Aorta (tissue), 5 donors: ENCODE results near the gene GLRX. TPM values are rescaled to one million over a fixed set of nuclear protein-coding genes. Genes with fewer than 3 reads are reported as not detected.
"Not testable (repeated sequence)": the region's sequence is repeated elsewhere in the genome, so short reads cannot be mapped to it uniquely, and the experiment has no call there.

ENCODE experiments used
- ATAC-seq: fragments of 200-7000 bp; cut with Tn5 transposase; one replicate; pipeline ENCODE4 v1.9.1; 2022; ENCODE audit warnings: moderate library complexity; ENCODE audit not compliant: low FRiP score
- DNase-seq, 2 donors: peaks; one replicate each; pipeline ENCODE4 v3.0.0-alpha.2; 2020
- H3K27ac ChIP-seq, 2 donors: one replicate each; pipeline ENCODE4 v1.5.1; 2013; ENCODE audit warnings: low read length in 2 of 2, mild to moderate bottlenecking in 2 of 2, moderate library complexity in 2 of 2, control low read depth in 1 of 2, inconsistent platforms in 1 of 2, low read depth in 1 of 2
- H3K27me3 ChIP-seq, 2 donors: one replicate each; pipeline ENCODE4 v1.6.1; 2013; ENCODE audit warnings: control low read depth in 1 of 2, low read length in 1 of 2, mild to moderate bottlenecking in 1 of 2, moderate library complexity in 1 of 2; ENCODE audit not compliant: insufficient read depth in 2 of 2, control insufficient read depth in 1 of 2
- H3K36me3 ChIP-seq, 2 donors: one replicate each; pipeline ENCODE4 v1.6.1; 2013; ENCODE audit warnings: control low read depth in 1 of 2, low read length in 1 of 2, mild to moderate bottlenecking in 1 of 2; ENCODE audit not compliant: insufficient read depth in 2 of 2, control insufficient read depth in 1 of 2
- H3K4me1 ChIP-seq, 2 donors: one replicate each; pipeline ENCODE4 v1.6.1; 2013; ENCODE audit warnings: low read length in 2 of 2, control low read depth in 1 of 2, mild to moderate bottlenecking in 1 of 2, moderate library complexity in 1 of 2; ENCODE audit not compliant: insufficient read depth in 2 of 2, control insufficient read depth in 1 of 2
- H3K4me3 ChIP-seq, 2 donors: one replicate each; pipeline ENCODE4 v1.5.1; 2013; ENCODE audit warnings: low read length in 2 of 2, control low read depth in 1 of 2, mild to moderate bottlenecking in 1 of 2
- H3K9me3 ChIP-seq: one replicate; pipeline ENCODE4 v1.6.1; 2013; ENCODE audit warnings: mild to moderate bottlenecking, low read length; ENCODE audit not compliant: control insufficient read depth
- WGBS, 2 donors: extraction: QIAGEN DNeasy Blood & Tissue Kit; methylation state at CpG; one replicate each; pipeline ENCODE4 v1.1.7; 2013; 5-methylcytosine and 5-hydroxymethylcytosine counted together
- intact Hi-C, 2 donors: fragments of 100-400 bp; cut with DNase I; formaldehyde crosslinking; loops; one replicate each; pipeline versions ENCODE4 v1.14.2 to v1.15.0; 2022
- polyA plus RNA-seq, 2 donors: library from polyadenylated mRNA; stranded (reverse); fragments of 200-250 nt; gene quantifications; one replicate each; pipeline ENCODE4 v1.2.3, GENCODE V29; 2013
- total RNA-seq, 2 donors: library from RNA; stranded (reverse); fragmentation: NEBNext Ultra II Directional; extraction: Animal tissue kit (Norgen Biotek cat#: 25700); gene quantifications; one replicate each; pipeline ENCODE4 v1.2.1, GENCODE V29; 2021
- donor health status: healthy with polysubstance abuse.
- donor health status: Bipolar disorder and iron deficiency.
- donor health status: DM: no; HTN: no; CAD: no.
- donor health status: DM: no; HTN: no; CAD: no.
- donor health status: DM: yes; HTN: yes; CAD: no.

GLRX gene
- total and polyA plus RNA-seq, 4 donors, result 38.5 to 161 (median 56.6) TPM

DNA sequence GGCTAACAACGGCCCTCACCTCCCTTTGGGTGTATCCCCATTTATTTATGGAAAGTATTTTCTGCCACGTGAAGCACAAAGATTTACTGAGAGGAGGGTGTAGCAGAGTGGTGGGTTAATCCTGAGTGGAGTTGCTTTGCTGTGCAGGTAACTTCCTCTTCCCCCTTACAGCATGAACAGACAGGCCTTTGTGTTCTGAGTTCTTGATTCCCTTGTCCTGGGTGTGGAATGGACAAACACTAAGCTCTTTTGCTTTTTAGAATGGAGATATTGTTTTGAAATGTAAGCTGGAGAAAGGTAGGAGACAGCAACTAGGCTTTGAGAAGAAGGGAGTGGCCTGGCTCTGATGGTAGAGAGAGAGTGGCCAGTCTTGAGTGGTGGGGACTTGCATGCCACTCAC, 17.1 kb upstream of the GLRX start:
- Histone ChIP-seq H3K36me3 (no peaks in the 10 kb centered on the region), H3K4me1 (peaks cover 0 to 7% of the 10 kb centered on the region in 2 donors), H3K4me3 (no peak overlapping the region), H3K27ac (no peak overlapping the region), H3K27me3 (no peaks in the 10 kb centered on the region), H3K9me3 (no peaks in the 10 kb centered on the region)
- 84 to 86% methylated on average over 2 of the region's 2 CpGs for WGBS, 2 donors
- ATAC-seq (no peak), DNase-seq (no peak)
- intact Hi-C loops, result loop anchor here in 1 of 2 donors (5.0 kb wide), 1 partner anchor 32 kb away; no protein-coding TSS in a partner anchor

DNA sequence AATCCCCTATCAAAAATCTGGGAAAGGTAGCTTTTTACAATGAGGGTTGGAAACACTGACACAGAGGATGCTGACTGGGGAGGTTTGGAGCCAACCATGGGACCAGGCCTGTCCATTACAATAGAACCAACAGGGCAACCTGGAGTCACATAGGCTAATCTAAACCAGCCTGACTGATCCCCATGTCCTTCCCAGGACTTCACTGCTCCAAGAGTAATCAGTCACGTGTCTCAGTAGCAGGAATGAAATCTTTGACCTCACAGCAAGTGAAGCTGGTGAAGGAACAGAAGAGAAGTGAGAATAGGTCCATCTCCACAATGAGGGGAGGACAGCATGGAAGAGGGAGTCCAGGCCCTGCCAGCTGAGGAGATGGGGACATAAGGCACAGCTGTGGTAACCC, 16.0 kb upstream of the GLRX start:
- H3K4me3 ChIP-seq, result no peak overlapping the region
- ATAC-seq, result no peak
- H3K27ac ChIP-seq, result no peak overlapping the region
- intact Hi-C loops, result no loop called here
- WGBS, 2 donors, result 84 to 88% methylated on average over 1 of the region's 1 CpG
- H3K27me3 ChIP-seq, result no peaks in the 10 kb centered on the region
- DNase-seq, result no peak
- no peaks in the 10 kb centered on the region for H3K36me3 ChIP-seq
- H3K9me3 ChIP-seq, result no peaks in the 10 kb centered on the region
- peaks cover 0 to 7% of the 10 kb centered on the region in 2 donors for H3K4me1 ChIP-seq

DNA sequence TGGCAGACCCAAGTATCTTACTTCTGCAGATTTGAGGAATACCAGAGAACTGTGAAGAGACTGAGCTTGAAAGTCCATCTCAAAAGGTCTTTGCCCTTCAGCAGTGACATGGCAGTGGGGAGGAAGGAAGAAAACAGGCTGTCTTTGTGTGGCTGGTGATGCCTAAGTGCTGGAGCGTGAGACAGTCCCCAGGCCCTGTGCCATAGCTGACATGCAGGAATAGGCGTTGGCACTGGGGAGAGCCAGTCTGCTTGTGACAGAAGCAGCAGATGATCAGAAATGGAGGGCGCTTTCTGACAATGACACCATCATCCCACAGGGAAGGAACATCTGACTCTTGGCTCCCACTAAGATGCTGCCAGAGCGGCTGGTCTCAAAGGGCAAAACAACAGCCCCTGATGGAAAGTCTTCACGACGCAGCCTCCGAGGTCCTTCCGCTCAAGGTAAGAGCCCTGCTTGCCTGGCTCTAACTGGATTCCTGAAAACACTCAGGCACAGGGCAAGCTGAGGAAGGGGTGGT, 15.5 kb upstream of the GLRX start:
- H3K27me3 ChIP-seq, result no peaks in the 10 kb centered on the region
- intact Hi-C loops, result no loop called here
- H3K9me3 ChIP-seq, result no peaks in the 10 kb centered on the region
- H3K4me1 ChIP-seq, result peaks cover 0 to 7% of the 10 kb centered on the region in 2 donors
- no peak overlapping the region for H3K4me3 ChIP-seq
- no peaks in the 10 kb centered on the region for H3K36me3 ChIP-seq
- 89 to 96% methylated on average over 8 of the region's 8 CpGs for WGBS, 2 donors
- no peak overlapping the region for H3K27ac ChIP-seq
- no peak for ATAC-seq
- DNase-seq, result no peak

DNA sequence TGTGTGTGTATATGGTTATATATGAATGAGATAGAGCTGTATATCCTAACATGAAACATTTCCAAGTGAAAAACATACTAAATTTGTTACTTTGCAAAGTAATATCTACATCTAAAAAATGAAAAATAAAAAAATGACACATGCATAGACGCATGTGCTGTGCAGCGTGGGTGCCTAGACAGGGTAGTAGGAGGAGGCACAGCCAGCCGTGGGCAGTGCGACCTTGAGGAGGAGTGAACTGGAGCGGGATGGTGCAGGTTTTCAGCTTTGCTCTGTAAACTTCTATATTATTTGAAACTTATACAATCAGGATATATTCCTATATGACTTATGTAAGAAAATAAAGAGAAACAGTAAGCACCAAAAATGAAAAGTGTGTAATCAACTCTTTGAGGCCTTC, 15.0 kb upstream of the GLRX start:
- H3K36me3 ChIP-seq, result no peaks in the 10 kb centered on the region
- no peak overlapping the region for H3K27ac ChIP-seq
- H3K4me3 ChIP-seq, result no peak overlapping the region
- no peaks in the 10 kb centered on the region for H3K9me3 ChIP-seq
- no peaks in the 10 kb centered on the region for H3K27me3 ChIP-seq
- WGBS, 2 donors, result 96 to 97% methylated on average over 5 of the region's 5 CpGs
- peaks cover 0 to 7% of the 10 kb centered on the region in 2 donors for H3K4me1 ChIP-seq
- intact Hi-C loops, result no loop called here
- ATAC-seq (no peak), DNase-seq (no peak)

DNA sequence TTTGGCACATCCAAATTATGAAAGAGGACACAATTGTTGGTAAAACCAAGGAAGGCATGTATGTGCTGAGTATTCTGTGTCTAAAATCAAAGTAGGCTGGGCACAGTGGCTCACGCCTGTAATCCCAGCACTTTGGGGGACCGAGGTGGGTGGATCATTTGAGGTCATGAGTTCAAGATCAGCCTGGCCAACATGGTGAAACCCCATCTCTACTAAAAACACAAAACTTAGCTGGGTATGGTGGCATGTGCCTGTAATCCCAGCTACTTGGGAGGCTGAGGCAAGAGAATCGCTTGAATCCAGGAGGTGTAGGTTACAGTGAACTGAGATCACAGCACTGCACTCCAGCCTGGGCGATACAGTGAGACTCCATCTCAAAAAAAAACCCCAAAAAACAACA, 14.4 kb upstream of the GLRX start:
- 95 to 97% methylated on average over 4 of the region's 4 CpGs for WGBS, 2 donors
- DNase-seq, H3K36me3 ChIP-seq, H3K4me3 ChIP-seq, intact Hi-C loops, H3K27ac ChIP-seq, H3K27me3 ChIP-seq, H3K9me3 ChIP-seq, H3K4me1 ChIP-seq, ATAC-seq: not testable (repeated sequence)

DNA sequence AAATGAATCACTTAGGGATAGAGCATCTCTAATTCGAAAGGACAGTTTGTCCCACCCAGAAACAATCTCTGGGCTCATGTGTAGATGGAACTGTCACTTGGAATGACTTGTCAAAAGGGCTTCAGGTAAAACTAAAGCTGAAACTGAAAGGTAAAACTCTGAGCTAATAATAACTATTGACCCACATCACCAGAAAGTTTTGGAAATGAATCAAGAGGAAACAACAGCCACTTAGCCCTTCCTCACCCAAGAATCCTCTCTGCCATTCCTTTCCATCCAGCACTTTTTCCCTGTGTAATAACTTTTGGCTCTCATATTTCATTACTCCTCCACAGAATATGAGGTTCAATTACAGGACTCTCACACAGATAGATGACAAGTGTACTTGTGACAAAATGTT, 14.0 kb upstream of the GLRX start:
- DNase-seq, result no peak
- H3K9me3 ChIP-seq, result no peaks in the 10 kb centered on the region
- peaks cover 0 to 7% of the 10 kb centered on the region in 2 donors for H3K4me1 ChIP-seq
- intact Hi-C loops, result no loop called here
- H3K36me3 ChIP-seq, result no peaks in the 10 kb centered on the region
- no peak for ATAC-seq
- 98 to 100% methylated on average over 1 of the region's 1 CpG for WGBS, 2 donors
- H3K4me3 ChIP-seq, result no peak overlapping the region
- H3K27me3 ChIP-seq, result no peaks in the 10 kb centered on the region
- H3K27ac ChIP-seq, result no peak overlapping the region

DNA sequence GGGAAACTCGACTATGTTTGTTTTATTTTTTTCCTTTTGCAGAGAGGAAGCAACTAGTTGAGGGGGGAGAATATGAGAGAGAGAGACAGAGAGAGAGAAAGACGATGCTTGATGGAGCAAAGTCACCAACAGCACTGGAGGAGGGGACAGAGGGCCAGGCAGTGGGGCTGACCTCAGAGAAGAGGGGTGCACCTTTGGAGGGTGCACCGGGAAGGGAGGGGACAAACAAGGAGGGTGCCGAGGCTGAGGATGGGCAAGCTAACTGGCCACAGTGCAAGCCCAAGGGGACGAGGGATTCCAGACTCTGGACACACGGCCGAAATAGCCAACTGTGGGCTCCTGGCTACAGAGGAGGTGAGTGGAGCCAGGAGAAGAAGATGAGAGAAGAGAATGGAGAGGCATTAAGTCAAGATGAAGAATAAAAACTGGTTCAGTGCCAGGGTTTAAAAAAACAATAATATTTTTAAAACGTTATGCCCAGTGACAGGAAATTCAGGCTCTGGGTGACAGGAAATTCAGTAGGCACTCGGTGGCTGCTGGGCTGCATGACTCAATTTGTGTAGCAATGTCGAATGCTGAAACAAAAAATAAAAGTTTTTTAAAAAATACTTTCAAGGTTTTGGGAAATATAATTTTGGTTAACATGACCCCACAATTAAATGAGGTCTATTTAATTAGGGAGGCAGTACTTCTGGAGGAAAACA, 13.3 kb upstream of the GLRX start:
- 14 to 15% methylated on average over 10 of the region's 10 CpGs for WGBS, 2 donors
- H3K27me3 ChIP-seq, result no peaks in the 10 kb centered on the region
- peak; percentile 24 for ATAC-seq
- peak overlapping the region in 1 of 2 donors; percentile 43 for H3K27ac ChIP-seq
- intact Hi-C loops, result no loop called here
- H3K4me3 ChIP-seq, result peak overlapping the region; percentile 0 to 71
- H3K4me1 ChIP-seq, result peaks cover 0 to 7% of the 10 kb centered on the region in 2 donors
- peak in 1 of 2 donors; percentile 71 for DNase-seq
- no peaks in the 10 kb centered on the region for H3K36me3 ChIP-seq
- no peaks in the 10 kb centered on the region for H3K9me3 ChIP-seq

DNA sequence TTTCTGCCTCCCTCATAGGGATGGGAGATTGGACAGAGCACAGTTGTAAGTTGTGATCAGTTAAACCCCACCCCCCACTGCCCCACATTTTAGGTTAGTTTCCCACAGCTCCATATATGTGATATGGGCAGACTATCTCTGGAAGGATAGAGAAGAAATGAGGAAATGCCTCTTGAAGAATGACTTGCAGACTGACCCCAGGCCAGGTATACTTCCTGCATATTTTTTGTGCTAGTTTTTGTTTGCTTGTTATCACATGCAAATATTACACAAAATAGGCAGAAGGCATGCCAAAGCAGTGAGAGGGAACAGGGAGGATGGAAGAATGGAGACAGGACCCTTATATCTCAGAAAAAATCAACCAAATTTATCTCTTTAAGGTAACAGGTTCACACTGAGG, 10.1 kb upstream of the GLRX start:
- Histone ChIP-seq H3K9me3 (no peaks in the 10 kb centered on the region), H3K36me3 (no peaks in the 10 kb centered on the region), H3K27me3 (no peaks in the 10 kb centered on the region), H3K27ac (no peak overlapping the region), H3K4me1 (peaks cover 0 to 7% of the 10 kb centered on the region in 2 donors), H3K4me3 (no peak overlapping the region)
- DNase-seq (no peak), ATAC-seq (no peak)
- intact Hi-C loops, result no loop called here

DNA sequence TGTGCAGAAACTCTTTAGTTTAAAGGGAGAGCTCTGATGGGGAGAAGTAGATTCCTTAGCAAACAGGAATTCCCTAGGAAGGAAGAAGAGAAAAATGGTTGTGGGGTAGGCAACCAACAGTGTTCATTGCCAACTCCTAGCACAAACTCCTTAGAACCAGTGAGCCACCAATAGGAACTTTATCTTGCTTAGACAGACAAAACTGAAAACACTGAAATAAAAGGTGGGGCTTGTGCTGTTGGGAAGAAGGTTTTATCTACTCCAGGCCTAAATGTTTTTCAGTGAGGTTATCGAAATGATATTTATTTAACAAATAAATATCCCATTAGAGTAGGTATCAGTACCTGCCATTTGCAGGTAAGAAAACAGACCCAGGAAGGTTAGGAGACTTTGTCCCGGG, 7.7 kb upstream of the GLRX start:
- no peaks in the 10 kb centered on the region for H3K36me3 ChIP-seq
- no peak overlapping the region for H3K4me3 ChIP-seq
- no peaks in the 10 kb centered on the region for H3K9me3 ChIP-seq
- no peaks in the 10 kb centered on the region for H3K27me3 ChIP-seq
- intact Hi-C loops, result no loop called here
- no peaks in the 10 kb centered on the region for H3K4me1 ChIP-seq
- no peak for ATAC-seq
- no peak for DNase-seq
- 94 to 97% methylated on average over 2 of the region's 2 CpGs for WGBS, 2 donors
- H3K27ac ChIP-seq, result no peak overlapping the region
